HG03354 (cell line): ENCODE results near the gene OR4F17.
"Not testable (repeated sequence)": the region's sequence is repeated elsewhere in the genome, so short reads cannot be mapped to it uniquely, and the experiment has no call there.

ENCODE experiments used
- ATAC-seq: cut with Tn5 transposase; IDR thresholded peaks from one replicate; pipeline ENCODE4 v1.9.1; 2021; ENCODE audit warnings: mild to moderate bottlenecking; ENCODE audit not compliant: unreplicated experiment, poor library complexity, severe bottlenecking

OR4F17 gene

GRCh38 chr19:106804-107203, at the start of gene OR4F17:
Gene OR4F17, plus strand, starts transcription at chr19:107104. Its CDS starts 3,575 bp downstream, at chr19:110679.
- ATAC-seq: not testable (repeated sequence)

GRCh38 chr19:70793-71192, 36.1 kb upstream of the OR4F17 start:
- ATAC-seq: not testable (repeated sequence)

- ATAC-seq: not testable (repeated sequence)
These were observed 24.0 kb upstream of the OR4F17 start for GRCh38 chr19:82864-83263.

GRCh38 chr19:83626-84025, 23.3 kb upstream of the OR4F17 start:
- ATAC-seq: not testable (repeated sequence)

GRCh38 chr19:90678-91077, 16.2 kb upstream of the OR4F17 start:
- not testable (repeated sequence) for ATAC-seq

- ATAC-seq: not testable (repeated sequence)
These were observed 12.1 kb upstream of the OR4F17 start for GRCh38 chr19:94794-95193.

- not testable (repeated sequence) for ATAC-seq
These were observed 9.3 kb upstream of the OR4F17 start for GRCh38 chr19:97647-98046.

GRCh38 chr19:120443-121140, 13.7 kb downstream of the OR4F17 start:
- ATAC-seq: not testable (repeated sequence)
